ENCODE measurements around the gene NTPCR. TPM values are rescaled to one million over a fixed set of nuclear protein-coding genes. Genes with fewer than 3 reads are reported as not detected.

NTPCR gene
- total RNA-seq, 1 experiment from 2014 or later: 34.2 TPM

DNA sequence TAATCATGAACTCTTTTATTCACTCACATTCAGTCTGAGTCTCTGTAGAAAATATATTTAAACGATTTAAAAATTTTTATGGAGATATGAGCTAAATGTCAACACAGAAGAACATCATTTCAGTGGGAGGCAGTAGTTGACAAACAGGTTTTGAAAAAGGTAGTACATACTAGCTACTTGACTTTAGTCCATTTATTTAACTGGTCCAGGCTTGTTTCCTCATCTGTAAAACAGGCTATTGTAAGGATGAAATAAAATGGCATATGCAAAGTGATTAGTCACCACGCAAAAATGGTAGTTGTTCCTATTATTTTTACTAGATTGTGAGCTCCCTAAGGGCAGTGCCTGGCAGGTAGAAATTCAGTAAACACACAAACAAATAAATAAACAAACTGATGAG, 75.2 kb downstream of the NTPCR start:
- Histone ChIP-seq H3K27me3 (ENCODE audit: insufficient read depth, low read length) (no peaks in the 10 kb centered on the region), H3K4me1 (ENCODE audit: control insufficient read depth in 1 of 2, insufficient read depth in 2 of 2, low read length in 2 of 2) (peaks cover 0 to 3% of the 10 kb centered on the region in 2 experiments; a peak in 1 of 4 replicates), H3K79me2 (ENCODE audit: insufficient read depth, low read length) (no peaks in the 10 kb centered on the region), H3K9ac (ENCODE audit: low read length) (no peak overlapping the region), H3K9me2 (ENCODE audit: insufficient read depth) (no peaks in the 10 kb centered on the region), H4K20me1 (ENCODE audit: insufficient read depth) (no peaks in the 10 kb centered on the region), H3K36me3 (ENCODE audit: control insufficient read depth in 1 of 2, insufficient read depth in 2 of 2, low read length in 2 of 2) (no peaks in the 10 kb centered on the region), H2AFZ (ENCODE audit: low read depth, low read length, poor library complexity, severe bottlenecking) (no peak overlapping the region), H3K4me3 (replicated peaks in 1 of 2; ENCODE audit: low read depth in 1 of 2, low read length in 2 of 2) (no peak overlapping the region), H3K27ac (ENCODE audit: low read depth, low read length) (no peak overlapping the region), H3K9me3 (ENCODE audit: control insufficient read depth in 1 of 2, insufficient read depth in 1 of 2, low read depth in 1 of 2, low read length in 2 of 2) (no peaks in the 10 kb centered on the region), H3K4me2 (ENCODE audit: low read length) (no peak overlapping the region)
- ChIA-PET RAD21 (ENCODE audit: low non-redundant PET in 1 of 2, low total read pairs in 2 of 2, uncharacterized antibody in 2 of 2, unreplicated experiment in 2 of 2) (interaction anchor here in 1 of 2 experiments (0.6 kb wide), 1 partner anchor 853 kb away, joined by 4 read pairs; no protein-coding TSS in a partner anchor), CTCF (interaction anchor here (1.2 kb wide), 1 partner anchor 391 kb away, joined by 3 read pairs; no protein-coding TSS in a partner anchor), POLR2A (no interaction called here)
- intact Hi-C loops (cut with micrococcal nuclease): loop anchor here (2.0 kb wide), 1 partner anchor 391 kb away; no protein-coding TSS in a partner anchor
- DNase-seq (ENCODE audit: low read depth, low spot score): no peak
- no TSS peak for BruUV-seq (replicated peaks)
- no peak for ATAC-seq
- TF ChIP-seq, protein P1, sequence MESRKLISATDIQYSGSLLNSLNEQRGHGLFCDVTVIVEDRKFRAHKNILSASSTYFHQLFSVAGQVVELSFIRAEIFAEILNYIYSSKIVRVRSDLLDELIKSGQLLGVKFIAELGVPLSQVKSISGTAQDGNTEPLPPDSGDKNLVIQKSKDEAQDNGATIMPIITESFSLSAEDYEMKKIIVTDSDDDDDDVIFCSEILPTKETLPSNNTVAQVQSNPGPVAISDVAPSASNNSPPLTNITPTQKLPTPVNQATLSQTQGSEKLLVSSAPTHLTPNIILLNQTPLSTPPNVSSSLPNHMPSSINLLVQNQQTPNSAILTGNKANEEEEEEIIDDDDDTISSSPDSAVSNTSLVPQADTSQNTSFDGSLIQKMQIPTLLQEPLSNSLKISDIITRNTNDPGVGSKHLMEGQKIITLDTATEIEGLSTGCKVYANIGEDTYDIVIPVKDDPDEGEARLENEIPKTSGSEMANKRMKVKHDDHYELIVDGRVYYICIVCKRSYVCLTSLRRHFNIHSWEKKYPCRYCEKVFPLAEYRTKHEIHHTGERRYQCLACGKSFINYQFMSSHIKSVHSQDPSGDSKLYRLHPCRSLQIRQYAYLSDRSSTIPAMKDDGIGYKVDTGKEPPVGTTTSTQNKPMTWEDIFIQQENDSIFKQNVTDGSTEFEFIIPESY (IDR thresholded peaks at IDR 0.05; ENCODE audit: extremely low read depth, insufficient replicate concordance, low read length): no peak
- no peak for TF ChIP-seq EZH2phosphoT487 (IDR thresholded peaks at IDR 0.05; ENCODE audit: borderline replicate concordance)
- TF ChIP-seq SP1 (IDR thresholded peaks at IDR 0.05; ENCODE audit: low read depth): no peak
- TF ChIP-seq, protein P2, sequence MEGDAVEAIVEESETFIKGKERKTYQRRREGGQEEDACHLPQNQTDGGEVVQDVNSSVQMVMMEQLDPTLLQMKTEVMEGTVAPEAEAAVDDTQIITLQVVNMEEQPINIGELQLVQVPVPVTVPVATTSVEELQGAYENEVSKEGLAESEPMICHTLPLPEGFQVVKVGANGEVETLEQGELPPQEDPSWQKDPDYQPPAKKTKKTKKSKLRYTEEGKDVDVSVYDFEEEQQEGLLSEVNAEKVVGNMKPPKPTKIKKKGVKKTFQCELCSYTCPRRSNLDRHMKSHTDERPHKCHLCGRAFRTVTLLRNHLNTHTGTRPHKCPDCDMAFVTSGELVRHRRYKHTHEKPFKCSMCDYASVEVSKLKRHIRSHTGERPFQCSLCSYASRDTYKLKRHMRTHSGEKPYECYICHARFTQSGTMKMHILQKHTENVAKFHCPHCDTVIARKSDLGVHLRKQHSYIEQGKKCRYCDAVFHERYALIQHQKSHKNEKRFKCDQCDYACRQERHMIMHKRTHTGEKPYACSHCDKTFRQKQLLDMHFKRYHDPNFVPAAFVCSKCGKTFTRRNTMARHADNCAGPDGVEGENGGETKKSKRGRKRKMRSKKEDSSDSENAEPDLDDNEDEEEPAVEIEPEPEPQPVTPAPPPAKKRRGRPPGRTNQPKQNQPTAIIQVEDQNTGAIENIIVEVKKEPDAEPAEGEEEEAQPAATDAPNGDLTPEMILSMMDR (IDR thresholded peaks at IDR 0.05 in 2 of 3, conservative IDR thresholded peaks at IDR 0.05 in 1 of 3; ENCODE audit: borderline replicate concordance in 1 of 3, insufficient read depth in 1 of 3, low read depth in 2 of 3, low read length in 2 of 3): no peak; a peak in 1 of 6 replicates
- no peak for TF ChIP-seq EZH2 (IDR thresholded peaks at IDR 0.05)
- no peak for TF ChIP-seq RAD21 (IDR thresholded peaks at IDR 0.05; ENCODE audit: low read depth)
- no peak for TF ChIP-seq SIN3A (IDR thresholded peaks at IDR 0.05; ENCODE audit: low read depth)
- TF ChIP-seq, protein P3, sequence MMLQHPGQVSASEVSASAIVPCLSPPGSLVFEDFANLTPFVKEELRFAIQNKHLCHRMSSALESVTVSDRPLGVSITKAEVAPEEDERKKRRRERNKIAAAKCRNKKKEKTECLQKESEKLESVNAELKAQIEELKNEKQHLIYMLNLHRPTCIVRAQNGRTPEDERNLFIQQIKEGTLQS (IDR thresholded peaks at IDR 0.05): no peak
- TF ChIP-seq SRF (IDR thresholded peaks at IDR 0.05; ENCODE audit: low read depth): no peak
- no peak for TF ChIP-seq JUND (IDR thresholded peaks at IDR 0.05)
- TF ChIP-seq, protein P4, sequence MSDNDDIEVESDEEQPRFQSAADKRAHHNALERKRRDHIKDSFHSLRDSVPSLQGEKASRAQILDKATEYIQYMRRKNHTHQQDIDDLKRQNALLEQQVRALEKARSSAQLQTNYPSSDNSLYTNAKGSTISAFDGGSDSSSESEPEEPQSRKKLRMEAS (IDR thresholded peaks at IDR 0.05): no peak
- TF ChIP-seq, protein P5, sequence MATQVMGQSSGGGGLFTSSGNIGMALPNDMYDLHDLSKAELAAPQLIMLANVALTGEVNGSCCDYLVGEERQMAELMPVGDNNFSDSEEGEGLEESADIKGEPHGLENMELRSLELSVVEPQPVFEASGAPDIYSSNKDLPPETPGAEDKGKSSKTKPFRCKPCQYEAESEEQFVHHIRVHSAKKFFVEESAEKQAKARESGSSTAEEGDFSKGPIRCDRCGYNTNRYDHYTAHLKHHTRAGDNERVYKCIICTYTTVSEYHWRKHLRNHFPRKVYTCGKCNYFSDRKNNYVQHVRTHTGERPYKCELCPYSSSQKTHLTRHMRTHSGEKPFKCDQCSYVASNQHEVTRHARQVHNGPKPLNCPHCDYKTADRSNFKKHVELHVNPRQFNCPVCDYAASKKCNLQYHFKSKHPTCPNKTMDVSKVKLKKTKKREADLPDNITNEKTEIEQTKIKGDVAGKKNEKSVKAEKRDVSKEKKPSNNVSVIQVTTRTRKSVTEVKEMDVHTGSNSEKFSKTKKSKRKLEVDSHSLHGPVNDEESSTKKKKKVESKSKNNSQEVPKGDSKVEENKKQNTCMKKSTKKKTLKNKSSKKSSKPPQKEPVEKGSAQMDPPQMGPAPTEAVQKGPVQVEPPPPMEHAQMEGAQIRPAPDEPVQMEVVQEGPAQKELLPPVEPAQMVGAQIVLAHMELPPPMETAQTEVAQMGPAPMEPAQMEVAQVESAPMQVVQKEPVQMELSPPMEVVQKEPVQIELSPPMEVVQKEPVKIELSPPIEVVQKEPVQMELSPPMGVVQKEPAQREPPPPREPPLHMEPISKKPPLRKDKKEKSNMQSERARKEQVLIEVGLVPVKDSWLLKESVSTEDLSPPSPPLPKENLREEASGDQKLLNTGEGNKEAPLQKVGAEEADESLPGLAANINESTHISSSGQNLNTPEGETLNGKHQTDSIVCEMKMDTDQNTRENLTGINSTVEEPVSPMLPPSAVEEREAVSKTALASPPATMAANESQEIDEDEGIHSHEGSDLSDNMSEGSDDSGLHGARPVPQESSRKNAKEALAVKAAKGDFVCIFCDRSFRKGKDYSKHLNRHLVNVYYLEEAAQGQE (IDR thresholded peaks at IDR 0.05; ENCODE audit: low read depth): no peak
- no peak for TF ChIP-seq EGR1 (IDR thresholded peaks at IDR 0.05; ENCODE audit: low read depth)
- TF ChIP-seq ELF1 (IDR thresholded peaks at IDR 0.05; ENCODE audit: borderline replicate concordance, low read depth): no peak
- no peak for TF ChIP-seq TCF7L2 (IDR thresholded peaks at IDR 0.05; ENCODE audit: borderline replicate concordance, extremely low read depth, insufficient read depth, insufficient read length)

Measured in HCT116 (cell line).